HG03025 (cell line): ENCODE results near the gene PHF10.
"Not testable (repeated sequence)": the region's sequence is repeated elsewhere in the genome, so short reads cannot be mapped to it uniquely, and the experiment has no call there.

Experiments used
- ATAC-seq: cut with Tn5 transposase; IDR thresholded peaks from one replicate; pipeline ENCODE4 v1.9.1; 2021; ENCODE audit warnings: mild to moderate bottlenecking, moderate library complexity; ENCODE audit not compliant: unreplicated experiment, low FRiP score

The PHF10 gene

DNA sequence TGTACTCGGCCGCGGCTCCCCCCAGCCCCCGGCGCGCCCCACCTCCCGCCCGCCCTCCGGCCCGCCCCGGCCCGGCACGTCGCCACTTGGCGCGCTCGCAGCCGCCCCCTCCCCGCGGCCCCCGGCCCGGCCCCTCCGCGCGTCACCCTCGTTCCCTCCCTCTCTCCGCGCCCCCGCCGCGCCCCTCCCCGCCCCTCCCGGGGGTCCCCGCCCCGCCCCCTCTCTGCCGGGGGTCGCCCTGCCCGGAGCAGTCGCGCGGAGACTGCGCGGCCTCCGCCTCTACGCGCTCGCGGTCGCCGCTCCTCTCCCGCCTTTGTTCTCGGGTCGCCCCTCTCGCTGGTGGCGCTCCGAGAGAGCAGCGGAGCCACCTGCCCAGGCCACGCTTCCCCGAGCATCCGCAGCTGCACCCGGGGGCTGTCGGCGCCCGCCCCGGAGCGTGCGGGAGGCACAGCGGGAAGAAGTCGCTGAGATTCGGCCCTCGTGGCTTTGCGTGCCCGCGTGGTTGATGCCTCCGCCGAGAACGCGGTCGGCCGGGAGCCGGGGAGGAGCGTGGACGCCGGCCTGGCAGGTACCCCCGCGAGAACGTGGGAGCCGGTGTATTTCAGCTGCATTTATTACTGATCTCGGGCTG lies at the start of gene PHF10:
Gene PHF10 (minus strand): TSS at position 7 of the 631 bp plus-strand sequence. CDS start 569 bp downstream, outside the sequence.
- ATAC-seq, result peak; percentile 46

DNA sequence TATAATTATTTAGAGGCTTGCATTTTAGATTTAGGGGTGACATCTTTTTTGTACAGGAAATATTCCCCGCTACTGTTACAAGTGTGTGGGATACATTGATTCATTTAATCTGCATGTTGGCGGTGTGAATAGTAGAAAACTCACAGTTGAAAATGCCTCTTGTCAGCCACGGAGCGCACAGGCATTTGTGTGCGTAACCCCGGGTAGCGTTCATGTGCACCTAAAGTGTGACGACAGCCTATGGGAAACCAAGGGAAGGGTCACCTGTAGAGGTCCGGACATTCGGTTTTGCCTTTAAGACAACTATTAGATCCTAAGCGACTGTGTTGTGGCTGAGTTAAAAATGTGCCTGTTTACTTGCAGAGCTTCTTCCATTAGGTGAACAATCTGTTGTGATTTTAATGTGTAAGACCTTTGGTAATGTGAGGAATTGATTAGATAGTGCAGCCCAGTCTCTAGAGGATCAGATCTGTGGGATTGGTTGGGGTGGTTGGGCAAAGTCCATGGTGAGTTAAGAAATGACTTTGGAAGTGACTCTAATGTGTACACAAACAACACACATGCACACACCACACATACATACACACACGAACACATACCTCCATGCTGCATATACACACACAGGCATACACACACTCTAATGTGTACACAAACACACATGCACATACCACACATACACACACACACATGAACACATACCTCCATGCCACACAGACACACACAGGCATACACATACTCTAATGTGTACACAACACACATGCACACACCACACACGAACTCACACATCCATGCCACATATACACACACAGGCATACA lies 42.8 kb upstream of the PHF10 start:
- ATAC-seq, result no peak

DNA sequence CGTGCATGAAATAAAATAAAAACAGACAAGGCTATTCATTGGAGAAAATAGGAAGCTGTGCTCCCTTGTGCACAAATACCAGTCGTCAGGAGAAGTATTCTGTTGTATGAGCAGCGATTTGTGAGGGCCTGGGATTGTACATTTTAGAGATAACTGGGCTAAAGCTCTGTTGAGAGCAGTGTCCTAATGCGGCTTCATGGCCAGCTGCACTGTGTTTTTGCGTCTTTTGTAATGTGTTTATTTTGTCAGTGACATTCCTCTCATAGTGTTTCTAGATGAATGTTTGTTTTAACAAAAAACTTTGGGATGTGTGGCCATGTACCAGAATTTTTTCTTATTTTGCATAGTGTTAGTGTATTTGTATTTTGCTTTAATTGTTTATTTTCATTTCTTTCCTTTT lies 41.9 kb upstream of the PHF10 start:
- ATAC-seq, result no peak

DNA sequence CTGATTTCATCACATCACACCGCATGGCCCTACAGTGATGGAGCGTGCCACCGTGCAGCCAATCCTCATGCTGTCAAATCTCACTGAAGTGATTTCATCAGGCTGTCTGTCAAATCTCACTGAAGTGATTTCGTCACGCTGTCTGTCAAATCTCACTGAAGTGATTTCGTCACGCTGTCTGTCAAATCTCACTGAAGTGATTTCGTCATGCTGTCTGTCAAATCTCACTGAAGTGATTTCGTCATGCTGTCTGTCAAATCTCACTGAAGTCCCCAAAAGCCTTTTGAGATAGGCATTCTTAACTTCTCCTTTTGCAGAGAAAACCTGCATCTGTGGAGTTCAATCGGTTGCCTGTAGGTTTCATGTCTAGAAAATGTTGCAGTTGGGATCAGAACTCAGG lies 41.5 kb upstream of the PHF10 start:
- ATAC-seq, result not testable (repeated sequence)

- no peak for ATAC-seq
Measured at GRCh38 chr6:169763881-169764280, 39.6 kb upstream of the PHF10 start.

DNA sequence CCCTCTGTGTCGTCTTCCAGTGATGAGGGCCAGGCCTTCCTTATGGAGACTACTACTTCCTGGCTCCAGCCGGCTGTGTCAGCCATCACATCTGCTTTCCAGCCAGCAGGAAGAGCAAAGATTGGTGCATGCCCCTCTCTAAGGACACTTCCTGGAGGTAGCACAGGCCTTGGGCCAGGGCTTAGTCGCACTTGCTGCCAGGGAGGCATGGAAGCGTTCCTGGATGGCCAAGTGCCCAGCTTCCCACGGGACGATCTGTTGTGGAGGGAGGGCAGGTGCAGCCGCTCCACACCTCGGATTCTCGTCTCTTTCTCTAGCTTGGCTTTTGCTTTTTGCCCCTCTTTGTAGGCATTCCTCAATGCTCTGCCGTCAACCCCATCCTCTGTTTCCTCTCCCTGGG lies 39.0 kb upstream of the PHF10 start:
- no peak for ATAC-seq

GRCh38 chr6:169755162-169755561 lies 30.9 kb upstream of the PHF10 start:
- ATAC-seq, result no peak

- ATAC-seq, result no peak
Measured at GRCh38 chr6:169752074-169752623, 27.8 kb upstream of the PHF10 start.

GRCh38 chr6:169751242-169752073 lies 27.2 kb upstream of the PHF10 start, which contains the start of the genes DYNLT2 and ERMARD:
DYNLT2 (minus strand) TSS chr6:169751572; CDS start chr6:169751458, 114 bp downstream.
ERMARD (plus strand) TSS chr6:169751622; CDS start chr6:169751658, 36 bp downstream.
- peak; percentile 91 for ATAC-seq

DNA sequence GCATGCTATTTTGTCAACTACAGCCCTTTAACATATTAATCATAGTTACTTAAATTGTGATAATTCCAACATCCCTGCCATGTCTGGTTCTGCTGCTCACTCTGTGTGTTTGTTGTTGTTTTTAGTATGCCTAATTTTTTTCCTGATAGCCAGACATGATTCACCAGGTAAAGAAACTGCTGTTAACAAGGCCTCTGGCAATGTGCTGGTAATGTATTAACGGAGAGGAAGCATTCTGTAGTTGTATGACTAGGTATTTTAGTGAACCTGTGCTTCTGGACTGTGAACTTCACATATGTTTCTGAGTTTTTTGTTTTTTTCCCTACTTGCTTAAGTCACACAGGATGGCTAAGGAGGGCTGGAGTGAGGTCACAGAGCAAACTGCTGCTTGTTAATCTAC lies 22.3 kb upstream of the PHF10 start:
- ATAC-seq, result no peak

DNA sequence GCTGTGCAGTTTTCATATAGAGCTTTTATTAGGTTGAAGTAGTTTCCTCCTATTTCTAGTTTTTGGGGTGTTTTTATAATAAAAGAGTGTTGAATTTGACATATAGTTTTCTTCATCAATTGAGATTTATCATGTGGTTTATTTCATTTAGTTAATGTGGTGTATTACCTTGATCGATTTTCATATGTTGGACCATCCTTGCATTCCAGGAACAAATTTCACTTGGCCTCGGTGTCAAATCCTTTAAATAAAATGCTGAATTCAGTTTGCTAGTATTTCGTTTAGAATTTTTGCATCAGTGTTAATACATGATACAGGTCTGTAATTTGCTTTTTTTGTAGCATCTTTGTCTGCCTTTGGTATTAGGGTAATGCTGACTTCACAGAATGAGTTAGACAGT lies 21.1 kb upstream of the PHF10 start:
- ATAC-seq, result no peak

DNA sequence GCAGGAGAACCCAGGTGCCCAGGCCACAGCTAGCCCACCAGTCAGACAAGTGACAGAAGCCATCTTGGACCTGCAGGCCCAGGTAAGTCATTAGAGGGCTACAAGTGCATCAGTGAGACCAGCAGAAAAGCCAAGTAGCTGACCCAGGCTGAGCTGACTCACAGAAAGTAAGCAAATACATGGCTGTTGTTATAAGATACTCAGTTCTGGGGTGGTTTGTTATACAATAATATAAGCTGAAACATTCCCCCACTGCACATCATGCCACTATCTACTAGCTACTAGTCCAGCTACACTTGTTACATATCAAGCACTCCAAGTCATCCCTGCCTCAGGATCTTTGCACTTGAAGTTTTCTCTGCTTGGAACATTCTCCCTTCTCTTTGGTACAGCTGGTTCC lies 17.0 kb upstream of the PHF10 start:
- ATAC-seq, result no peak

DNA sequence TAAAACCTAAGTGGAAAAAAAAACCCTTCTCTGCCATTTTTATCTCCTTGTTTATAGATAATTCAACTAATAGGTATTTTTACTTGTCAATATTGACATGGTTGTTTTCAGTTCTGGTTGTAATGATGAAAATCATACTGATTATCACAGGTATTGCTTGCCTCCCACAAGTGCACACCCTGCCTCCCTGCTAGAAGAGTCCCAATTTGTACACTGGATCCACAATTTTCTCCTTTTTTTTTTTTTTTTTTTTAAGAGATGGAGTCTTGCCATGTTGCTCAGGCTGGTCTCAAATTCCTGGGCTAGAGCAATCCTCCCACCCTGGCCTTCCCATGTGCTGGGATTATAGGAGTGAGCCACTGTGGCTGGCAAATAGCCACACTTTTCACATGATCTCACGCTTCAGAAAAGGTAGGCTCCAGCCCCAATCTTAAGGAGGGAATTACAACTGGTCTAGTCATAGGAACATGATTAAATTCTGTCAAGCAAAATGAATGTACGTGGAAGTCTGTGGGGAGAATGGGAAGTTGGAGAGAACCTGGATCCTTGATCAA lies 14.8 kb upstream of the PHF10 start:
- no peak for ATAC-seq

DNA sequence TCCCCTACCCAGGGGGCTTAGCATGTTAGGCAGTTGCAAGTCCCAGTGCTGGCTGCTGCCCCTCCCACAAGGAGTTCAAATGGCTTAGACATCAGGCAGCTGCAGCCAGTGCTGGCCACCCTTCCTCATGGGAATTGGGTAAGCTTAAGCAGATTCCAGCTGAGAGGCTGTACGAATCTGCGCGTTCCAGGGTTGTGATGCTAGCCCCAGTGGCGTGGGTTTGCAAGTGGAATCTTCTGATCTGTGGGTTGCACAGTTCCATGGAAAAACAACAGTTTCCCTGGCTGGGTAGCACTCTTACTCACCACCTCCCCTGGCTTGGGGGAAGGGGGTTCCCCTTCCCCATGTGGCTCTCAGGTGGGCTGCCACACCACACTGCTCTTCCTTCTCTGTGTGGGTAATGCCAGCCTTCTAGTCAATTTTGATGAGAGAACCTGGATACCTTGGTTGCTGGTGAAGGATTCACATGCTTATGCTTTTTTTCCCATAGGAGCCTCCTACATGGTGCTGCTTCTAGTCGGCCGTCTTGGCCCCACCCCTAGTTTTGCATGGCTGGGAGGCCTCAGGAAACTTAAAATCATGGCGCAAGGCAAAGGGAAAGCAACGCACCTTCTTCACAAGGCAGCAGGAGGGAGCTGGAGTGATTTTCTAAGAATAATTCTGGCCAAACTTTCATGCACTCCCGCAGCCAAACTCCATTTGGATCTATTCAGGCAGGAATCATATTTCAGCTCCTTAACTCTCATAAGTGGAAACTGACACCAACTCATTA lies 14.1 kb upstream of the PHF10 start:
- no peak for ATAC-seq

DNA sequence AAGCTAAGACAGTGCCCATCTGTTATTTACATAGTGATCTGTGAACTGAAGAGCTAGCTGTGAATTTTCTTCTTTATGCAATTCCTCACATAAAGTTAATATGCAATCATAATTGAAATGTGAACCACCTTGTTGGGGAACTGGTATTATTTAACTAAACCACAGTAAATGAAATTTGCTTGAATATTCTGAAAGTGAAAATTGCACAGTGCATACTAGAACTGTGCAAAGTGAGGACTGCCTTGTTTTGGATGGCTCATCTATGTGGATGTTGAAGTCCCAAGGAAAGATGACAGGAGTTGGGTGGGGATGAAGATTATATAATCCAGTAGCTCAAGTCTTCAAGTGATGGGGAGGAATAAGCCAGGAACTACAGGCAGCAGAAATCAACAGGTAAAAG lies 5.7 kb upstream of the PHF10 start:
- no peak for ATAC-seq

DNA sequence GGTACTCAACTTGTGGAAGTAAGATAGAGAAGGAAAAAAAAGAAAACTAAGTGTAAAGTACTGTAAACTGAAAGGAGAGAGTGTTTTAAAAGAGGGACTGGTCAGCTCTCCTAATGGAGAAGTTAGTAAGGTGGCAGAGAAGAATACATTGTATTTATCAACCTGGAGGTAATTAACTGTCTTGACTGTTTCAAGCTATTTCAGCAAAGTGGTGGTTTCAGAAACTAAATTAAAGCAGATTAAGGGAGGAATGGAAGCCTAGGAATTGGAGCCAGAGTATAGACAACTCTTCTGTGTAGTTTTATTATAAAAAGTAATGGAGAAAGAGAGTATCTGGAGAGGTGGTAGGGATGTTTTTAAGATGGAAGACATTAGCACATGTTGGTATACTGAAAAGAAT lies 2.7 kb upstream of the PHF10 start:
- ATAC-seq, result no peak

DNA sequence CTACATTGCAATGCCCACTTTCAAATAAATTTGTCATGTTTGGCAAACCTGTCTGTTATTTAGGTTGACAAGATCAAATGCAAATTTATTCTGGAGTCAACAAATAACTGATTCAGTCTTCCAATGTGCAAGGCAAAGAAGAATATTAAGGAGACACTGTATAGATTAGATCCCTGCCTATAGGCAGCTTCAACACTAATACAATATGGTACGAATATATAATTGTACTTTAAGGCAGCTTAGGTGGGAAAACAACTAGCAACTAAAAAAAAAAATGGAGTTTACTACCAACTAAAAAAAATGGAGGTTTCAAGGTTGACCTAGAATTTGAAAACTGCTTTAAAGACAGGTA lies 1.7 kb upstream of the PHF10 start:
- no peak for ATAC-seq

GRCh38 chr6:169725125-169726048 lies 1.1 kb upstream of the PHF10 start:
- no peak for ATAC-seq
